GM12892 (cell line): Measurements from ENCODE around the gene UMPS.

ENCODE experiments used
- POLR2A ChIP-seq: IDR thresholded peaks from 2 replicates; pipeline ENCODE4 v1.6.1; 2011; ENCODE audit warnings: low read depth, low read length, control low read depth
- POLR2AphosphoS5 ChIP-seq: IDR thresholded peaks from 2 replicates; pipeline ENCODE4 v1.6.1; 2011; ENCODE audit warnings: low read depth, low read length, control low read depth
- TAF1 ChIP-seq: IDR thresholded peaks from 2 replicates; pipeline ENCODE4 v1.6.1; 2011; ENCODE audit warnings: low read depth, mild to moderate bottlenecking, control low read depth, low read length, borderline replicate concordance

- TF ChIP-seq POLR2A (no peak), POLR2AphosphoS5 (no peak), TAF1 (no peak)
Observed at GRCh38 chr3:124700880-124701684, 29.2 kb upstream of the UMPS start.
